Measurements from ENCODE around the gene HNRNPUL1. TPM values are rescaled to one million over a fixed set of nuclear protein-coding genes. Genes with fewer than 3 reads are reported as not detected.

HNRNPUL1 gene
- total and polyA plus RNA-seq, 3 experiments from 2014 or later = 100 to 279 (median 270) TPM

- H3K27me3 Mint-ChIP-seq = peaks cover 0 to 9% of the 10 kb centered on the region in 2 donors
- Histone ChIP-seq H3K4me1 (ENCODE audit: insufficient read depth, low read length) (peaks cover 69% of the 10 kb centered on the region), H3K36me3 (ENCODE audit: insufficient read depth, low read length) (peaks cover 24% of the 10 kb centered on the region), H3K27me3 (ENCODE audit: insufficient read depth, low read length, poor library complexity, severe bottlenecking) (no peaks in the 10 kb centered on the region), H3K9me3 (ENCODE audit: low read length) (no peaks in the 10 kb centered on the region), H3K27ac (ENCODE audit: low read depth, low read length) (peak overlapping the region; percentile 80), H3K4me3 (ENCODE audit: low read length) (peak overlapping the region; percentile 64)
- H3K4me3 Mint-ChIP-seq = peak overlapping the region; percentile 73 to 89 (median 80)
- ChIA-PET POLR2A (interaction anchor here (0.9 to 4.5 kb wide), 8 partner anchors 21 to 64 kb away, joined by 3 to 54 read pairs (median 12); partner anchors contain the start of genes B9D2, HNRNPUL1 and TGFB1), CTCF (interaction anchor here (0.8 to 4.0 kb wide), 8 partner anchors 10 to 63 kb away, joined by 3 to 33 read pairs (median 5); partner anchors contain the start of genes B9D2, CCDC97, HNRNPUL1 and TGFB1)
- H3K27ac Mint-ChIP-seq = peak overlapping the region; percentile 97 to 100 (median 100)
- peaks cover 20 to 66% (median 31%) of the 10 kb centered on the region in 3 donors for H3K36me3 Mint-ChIP-seq
- H3K4me1 Mint-ChIP-seq = peaks cover 68 to 82% (median 70%) of the 10 kb centered on the region in 3 donors
- H3K9me3 Mint-ChIP-seq = peaks cover 0 to 5% (median 0%) of the 10 kb centered on the region in 5 donors
- DNase-seq = peak; percentile 81 to 97 (median 92)
These were observed 63.5 kb downstream of the HNRNPUL1 start for GRCh38 chr19:41327576-41328156.

GRCh38 chr19:41328157-41328841, 64.1 kb downstream of the HNRNPUL1 start:
- Histone ChIP-seq H3K9me3 (ENCODE audit: low read length) (no peaks in the 10 kb centered on the region), H3K27ac (ENCODE audit: low read depth, low read length) (peak overlapping the region; percentile 80), H3K27me3 (ENCODE audit: insufficient read depth, low read length, poor library complexity, severe bottlenecking) (no peaks in the 10 kb centered on the region), H3K36me3 (ENCODE audit: insufficient read depth, low read length) (peaks cover 28% of the 10 kb centered on the region), H3K4me3 (ENCODE audit: low read length) (peak overlapping the region; percentile 64), H3K4me1 (ENCODE audit: insufficient read depth, low read length) (peaks cover 69% of the 10 kb centered on the region)
- ChIA-PET CTCF (interaction anchor here (1.0 to 4.0 kb wide), 5 partner anchors 20 to 121 kb away, joined by 3 to 33 read pairs (median 4); partner anchors contain the start of genes B9D2 and TGFB1), POLR2A (interaction anchor here (0.6 to 4.5 kb wide), 9 partner anchors 13 to 65 kb away, joined by 3 to 54 read pairs (median 11); partner anchors contain the start of genes B9D2, HNRNPUL1 and TGFB1)
- H3K27ac Mint-ChIP-seq = peak overlapping the region; percentile 97 to 100 (median 99)
- peaks cover 0 to 9% of the 10 kb centered on the region in 2 donors for H3K27me3 Mint-ChIP-seq
- peaks cover 21 to 65% (median 34%) of the 10 kb centered on the region in 3 donors for H3K36me3 Mint-ChIP-seq
- H3K9me3 Mint-ChIP-seq = peaks cover 0 to 5% (median 0%) of the 10 kb centered on the region in 5 donors
- peaks cover 66 to 80% (median 68%) of the 10 kb centered on the region in 3 donors for H3K4me1 Mint-ChIP-seq
- no peak for DNase-seq
- peak overlapping the region; percentile 73 to 89 (median 80) for H3K4me3 Mint-ChIP-seq

GRCh38 chr19:41328842-41329225, 64.7 kb downstream of the HNRNPUL1 start:
- Histone ChIP-seq H3K27me3 (ENCODE audit: insufficient read depth, low read length, poor library complexity, severe bottlenecking) (no peaks in the 10 kb centered on the region), H3K36me3 (ENCODE audit: insufficient read depth, low read length) (peaks cover 33% of the 10 kb centered on the region), H3K4me1 (ENCODE audit: insufficient read depth, low read length) (peaks cover 69% of the 10 kb centered on the region), H3K9me3 (ENCODE audit: low read length) (no peaks in the 10 kb centered on the region), H3K4me3 (ENCODE audit: low read length) (peak overlapping the region; percentile 64), H3K27ac (ENCODE audit: low read depth, low read length) (peak overlapping the region; percentile 80)
- H3K4me1 Mint-ChIP-seq = peaks cover 70 to 83% (median 72%) of the 10 kb centered on the region in 3 donors
- POLR2A ChIA-PET = interaction anchor here (0.6 to 4.5 kb wide), 7 partner anchors 12 to 48 kb away, joined by 3 to 54 read pairs (median 3); partner anchors contain the start of genes B9D2 and TGFB1
- no peak for DNase-seq
- CTCF ChIA-PET = interaction anchor here (1.0 to 4.0 kb wide), 5 partner anchors 19 to 120 kb away, joined by 3 to 33 read pairs (median 4); partner anchors contain the start of genes B9D2 and TGFB1
- H3K27ac Mint-ChIP-seq = peak overlapping the region; percentile 97 to 100 (median 99)
- H3K36me3 Mint-ChIP-seq = peaks cover 21 to 69% (median 34%) of the 10 kb centered on the region in 3 donors
- H3K27me3 Mint-ChIP-seq = peaks cover 0 to 9% of the 10 kb centered on the region in 2 donors
- H3K9me3 Mint-ChIP-seq = peaks cover 0 to 5% (median 0%) of the 10 kb centered on the region in 5 donors
- peak overlapping the region; percentile 73 to 89 (median 80) for H3K4me3 Mint-ChIP-seq

- peaks cover 59% of the 10 kb centered on the region for H3K4me1 ChIP-seq (ENCODE audit: insufficient read depth, low read length)
- ChIA-PET POLR2A (no interaction called here), CTCF (interaction anchor here (4.0 kb wide), 1 partner anchor 22 kb away, joined by 33 read pairs; the partner anchor contains the start of gene TGFB1)
- H3K4me3 ChIP-seq (ENCODE audit: low read length) = no peak overlapping the region
- Mint-ChIP-seq H3K27ac (peak overlapping the region; percentile 62 to 100 (median 95)), H3K4me3 (peak overlapping the region; percentile 37 to 87 (median 65)), H3K4me1 (peaks cover 59 to 78% (median 71%) of the 10 kb centered on the region in 3 donors), H3K36me3 (peaks cover 20 to 72% (median 34%) of the 10 kb centered on the region in 3 donors), H3K27me3 (peaks cover 0 to 9% of the 10 kb centered on the region in 2 donors), H3K9me3 (peaks cover 0 to 5% (median 0%) of the 10 kb centered on the region in 5 donors)
- no peak overlapping the region for H3K27ac ChIP-seq (ENCODE audit: low read depth, low read length)
- no peaks in the 10 kb centered on the region for H3K27me3 ChIP-seq (ENCODE audit: insufficient read depth, low read length, poor library complexity, severe bottlenecking)
- peak in 1 of 5 donors; percentile 44 for DNase-seq
- peaks cover 47% of the 10 kb centered on the region for H3K36me3 ChIP-seq (ENCODE audit: insufficient read depth, low read length)
- H3K9me3 ChIP-seq (ENCODE audit: low read length) = no peaks in the 10 kb centered on the region
These were observed 66.3 kb downstream of the HNRNPUL1 start for GRCh38 chr19:41330481-41330880.

GRCh38 chr19:41330946-41331678, 66.9 kb downstream of the HNRNPUL1 start:
- peaks cover 53% of the 10 kb centered on the region for H3K4me1 ChIP-seq (ENCODE audit: insufficient read depth, low read length)
- Mint-ChIP-seq H3K9me3 (peaks cover 0 to 5% (median 0%) of the 10 kb centered on the region in 5 donors), H3K4me1 (peaks cover 57 to 78% (median 69%) of the 10 kb centered on the region in 3 donors), H3K27me3 (peaks cover 0 to 9% of the 10 kb centered on the region in 2 donors), H3K36me3 (peaks cover 22 to 75% (median 34%) of the 10 kb centered on the region in 3 donors), H3K4me3 (peak overlapping the region in 6 of 7 donors; percentile 11 to 77 (median 40)), H3K27ac (peak overlapping the region in 7 of 8 donors; percentile 77 to 100 (median 94))
- ChIA-PET CTCF (interaction anchor here (1.1 to 1.2 kb wide), 2 partner anchors 21 to 23 kb away, joined by 3 to 5 read pairs; no protein-coding TSS in a partner anchor), POLR2A (interaction anchor here (0.6 to 0.7 kb wide), 2 partner anchors 26 to 31 kb away, joined by 3 to 5 read pairs; no protein-coding TSS in a partner anchor)
- H3K27ac ChIP-seq (ENCODE audit: low read depth, low read length) = no peak overlapping the region
- H3K27me3 ChIP-seq (ENCODE audit: insufficient read depth, low read length, poor library complexity, severe bottlenecking) = no peaks in the 10 kb centered on the region
- H3K9me3 ChIP-seq (ENCODE audit: low read length) = no peaks in the 10 kb centered on the region
- H3K36me3 ChIP-seq (ENCODE audit: insufficient read depth, low read length) = peaks cover 50% of the 10 kb centered on the region
- DNase-seq = peak in 1 of 5 donors; percentile 24
- H3K4me3 ChIP-seq (ENCODE audit: low read length) = no peak overlapping the region

- peaks cover 0 to 2% (median 0%) of the 10 kb centered on the region in 5 donors for H3K9me3 Mint-ChIP-seq
- ChIA-PET CTCF (interaction anchor here (0.8 to 1.2 kb wide), 3 partner anchors 21 to 68 kb away, joined by 3 to 5 read pairs (median 3); partner anchors contain the start of gene HNRNPUL1), POLR2A (interaction anchor here (0.6 kb wide), 1 partner anchor 25 kb away, joined by 3 read pairs; no protein-coding TSS in a partner anchor)
- H3K4me1 Mint-ChIP-seq = peaks cover 48 to 69% (median 60%) of the 10 kb centered on the region in 3 donors
- peak overlapping the region in 4 of 7 donors; percentile 22 to 77 (median 50) for H3K4me3 Mint-ChIP-seq
- Histone ChIP-seq H3K27ac (ENCODE audit: low read depth, low read length) (no peak overlapping the region), H3K4me3 (ENCODE audit: low read length) (no peak overlapping the region), H3K9me3 (ENCODE audit: low read length) (no peaks in the 10 kb centered on the region), H3K4me1 (ENCODE audit: insufficient read depth, low read length) (peaks cover 44% of the 10 kb centered on the region), H3K27me3 (ENCODE audit: insufficient read depth, low read length, poor library complexity, severe bottlenecking) (no peaks in the 10 kb centered on the region), H3K36me3 (ENCODE audit: insufficient read depth, low read length) (peaks cover 50% of the 10 kb centered on the region)
- peak overlapping the region; percentile 43 to 100 (median 91) for H3K27ac Mint-ChIP-seq
- H3K27me3 Mint-ChIP-seq = peaks cover 0 to 7% of the 10 kb centered on the region in 2 donors
- H3K36me3 Mint-ChIP-seq = peaks cover 20 to 75% (median 31%) of the 10 kb centered on the region in 3 donors
- no peak for DNase-seq
These were observed 67.8 kb downstream of the HNRNPUL1 start for GRCh38 chr19:41332000-41332399.

Data from CD8-positive, alpha-beta memory T cell (primary cell).